Measurements from ENCODE around the gene PARP6. TPM values are rescaled to one million over a fixed set of nuclear protein-coding genes. Genes with fewer than 3 reads are reported as not detected.

The PARP6 gene
- total RNA-seq, 2 experiments from 2014 or later, result 48.7 to 50.1 TPM

GRCh38 chr15:72202302-72202701 is 70.1 kb downstream of the PARP6 start:
- POLR2A ChIA-PET, result interaction anchor here (1.4 to 2.6 kb wide), 3 partner anchors 17 to 25 kb away, joined by 4 to 7 read pairs (median 4); no protein-coding TSS in a partner anchor
- ATAC-seq, result no peak
- peaks cover 28% of the 10 kb centered on the region for H3K4me1 Mint-ChIP-seq (ENCODE audit: low read depth)
- peak overlapping the region; percentile 24 for H3K27ac Mint-ChIP-seq
- CTCF ChIA-PET, result interaction anchor here (4.8 to 5.0 kb wide), 2 partner anchors 24 to 83 kb away, joined by 34 to 35 read pairs; no protein-coding TSS in a partner anchor
- DNase-seq, result no peak
- intact Hi-C loops (cut with micrococcal nuclease), result no loop called here
- no peaks in the 10 kb centered on the region for H3K9me3 Mint-ChIP-seq
- peaks cover 95% of the 10 kb centered on the region for H3K36me3 Mint-ChIP-seq (ENCODE audit: low read depth)
- TF ChIP-seq CTCF (IDR thresholded peaks at IDR 0.05), result no peak
- H3K27me3 Mint-ChIP-seq, result peaks cover 4% of the 10 kb centered on the region
- H3K4me3 Mint-ChIP-seq, result no peak overlapping the region

- POLR2A ChIA-PET, result interaction anchor here (0.9 to 2.6 kb wide), 4 partner anchors 16 to 38 kb away, joined by 3 to 8 read pairs (median 6); no protein-coding TSS in a partner anchor
- intact Hi-C loops (cut with micrococcal nuclease), result no loop called here
- Mint-ChIP-seq H3K4me1 (ENCODE audit: low read depth) (peaks cover 23% of the 10 kb centered on the region), H3K27ac (peak overlapping the region; percentile 34), H3K9me3 (no peaks in the 10 kb centered on the region), H3K4me3 (no peak overlapping the region), H3K27me3 (peaks cover 8% of the 10 kb centered on the region), H3K36me3 (ENCODE audit: low read depth) (peaks cover 87% of the 10 kb centered on the region)
- DNase-seq (no peak), ATAC-seq (no peak)
- no peak for TF ChIP-seq CTCF (IDR thresholded peaks at IDR 0.05)
- CTCF ChIA-PET, result interaction anchor here (1.7 to 5.0 kb wide), 4 partner anchors 19 to 84 kb away, joined by 5 to 35 read pairs (median 26); no protein-coding TSS in a partner anchor
These were observed 70.9 kb downstream of the PARP6 start for GRCh38 chr15:72201391-72201921.

- Mint-ChIP-seq H3K27me3 (peaks cover 11% of the 10 kb centered on the region), H3K4me1 (ENCODE audit: low read depth) (peaks cover 23% of the 10 kb centered on the region), H3K4me3 (no peak overlapping the region), H3K27ac (peak overlapping the region; percentile 9), H3K9me3 (no peaks in the 10 kb centered on the region), H3K36me3 (ENCODE audit: low read depth) (peaks cover 78% of the 10 kb centered on the region)
- ATAC-seq (no peak), DNase-seq (no peak)
- TF ChIP-seq CTCF (IDR thresholded peaks at IDR 0.05), result no peak
- ChIA-PET CTCF (interaction anchor here (0.6 to 5.0 kb wide), 14 partner anchors 10 to 85 kb away, joined by 3 to 35 read pairs (median 5); partner anchors contain the start of gene PKM), POLR2A (interaction anchor here (0.7 to 2.9 kb wide), 12 partner anchors 7 to 39 kb away, joined by 3 to 18 read pairs (median 5); no protein-coding TSS in a partner anchor)
- intact Hi-C loops (cut with micrococcal nuclease), result no loop called here
These were observed 71.7 kb downstream of the PARP6 start for GRCh38 chr15:72200395-72201237.

- H3K27me3 Mint-ChIP-seq, result peaks cover 11% of the 10 kb centered on the region
- ChIA-PET POLR2A (interaction anchor here (0.7 to 2.9 kb wide), 10 partner anchors 8 to 40 kb away, joined by 3 to 18 read pairs (median 6); no protein-coding TSS in a partner anchor), CTCF (interaction anchor here (0.6 to 5.0 kb wide), 15 partner anchors 10 to 86 kb away, joined by 3 to 35 read pairs (median 5); partner anchors contain the start of gene PKM)
- no peak overlapping the region for H3K27ac Mint-ChIP-seq
- ATAC-seq, result peak; percentile 52
- intact Hi-C loops (cut with micrococcal nuclease), result no loop called here
- H3K4me3 Mint-ChIP-seq, result no peak overlapping the region
- DNase-seq, result peak; percentile 82
- TF ChIP-seq CTCF (IDR thresholded peaks at IDR 0.05), result peak; percentile 73
- H3K4me1 Mint-ChIP-seq (ENCODE audit: low read depth), result peaks cover 23% of the 10 kb centered on the region
- no peaks in the 10 kb centered on the region for H3K9me3 Mint-ChIP-seq
- peaks cover 70% of the 10 kb centered on the region for H3K36me3 Mint-ChIP-seq (ENCODE audit: low read depth)
These were observed 72.6 kb downstream of the PARP6 start for GRCh38 chr15:72199721-72200212.
